Lower leg skin (tissue), 4 donors: Measurements from ENCODE around the gene CEP350. TPM values are rescaled to one million over a fixed set of nuclear protein-coding genes. Genes with fewer than 3 reads are reported as not detected.

Experiments used
- DNase-seq, 2 donors: peaks; one replicate each; pipeline ENCODE4 v3.0.0-alpha.2; 2019; ENCODE audit warnings: low spot score in 2 of 2
- H3K4me3 ChIP-seq: fragments of 200-600 bp; sonication (generic); 2 replicates; pipeline ENCODE4 v1.5.1; 2017; ENCODE audit warnings: mild to moderate bottlenecking, low read depth; ENCODE audit not compliant: poor library complexity, severe bottlenecking
- CTCF ChIP-seq, 3 donors: fragments of 450-650 bp; IDR thresholded peaks; one replicate each; pipeline ENCODE4 v1.5.1; 2016; ENCODE audit warnings: antibody characterized with exemption in 3 of 3, mild to moderate bottlenecking in 3 of 3, moderate library complexity in 2 of 3
- POLR2A ChIP-seq, 2 donors: fragments of 450-650 bp; IDR thresholded peaks; one replicate each; pipeline ENCODE4 v1.6.1; 2016 to 2017; ENCODE audit warnings: antibody characterized with exemption in 2 of 2, mild to moderate bottlenecking in 1 of 2, moderate library complexity in 1 of 2
- WGBS, 2 donors: methylation state at CpG; one replicate each; pipeline ENCODE4 v1.1.5; 2018; 5-methylcytosine and 5-hydroxymethylcytosine counted together
- intact Hi-C: fragments of 100-400 bp; cut with DNase I; formaldehyde crosslinking; loops from one replicate; pipeline ENCODE4 v1.15.0; 2023; ENCODE audit warnings: low total_unique reads
- total RNA-seq, 4 donors: library from RNA; depleted of rRNA; stranded (reverse); fragments of >200 nt; gene quantifications; one replicate each; pipeline ENCODE4 v1.1.0, GENCODE V29; 2016

The CEP350 gene
- total RNA-seq, 4 donors from 2014 or later: 55.8 to 85.6 (median 59.9) TPM

GRCh38 chr1:179937668-179938254 lies 16.8 kb upstream of the CEP350 start:
- intact Hi-C loops: no loop called here
- H3K4me3 ChIP-seq: no peak overlapping the region
- no peak for DNase-seq
- TF ChIP-seq POLR2A (IDR thresholded peaks at IDR 0.05) (no peak), CTCF (IDR thresholded peaks at IDR 0.05) (no peak)

GRCh38 chr1:179938752-179939151 lies 15.9 kb upstream of the CEP350 start:
- TF ChIP-seq POLR2A (IDR thresholded peaks at IDR 0.05) (no peak), CTCF (IDR thresholded peaks at IDR 0.05) (no peak)
- no peak for DNase-seq
- no peak overlapping the region for H3K4me3 ChIP-seq
- intact Hi-C loops: no loop called here
- 44 to 53% methylated on average over 2 of the region's 2 CpGs for WGBS, 2 donors

- H3K4me3 ChIP-seq: no peak overlapping the region
- no peak for DNase-seq
- intact Hi-C loops: no loop called here
- 91 to 100% methylated on average over 1 of the region's 1 CpG for WGBS, 2 donors
- no peak for TF ChIP-seq POLR2A (IDR thresholded peaks at IDR 0.05)
- no peak for TF ChIP-seq CTCF (IDR thresholded peaks at IDR 0.05)
Measured at GRCh38 chr1:179939941-179940340, 14.7 kb upstream of the CEP350 start.

DNA sequence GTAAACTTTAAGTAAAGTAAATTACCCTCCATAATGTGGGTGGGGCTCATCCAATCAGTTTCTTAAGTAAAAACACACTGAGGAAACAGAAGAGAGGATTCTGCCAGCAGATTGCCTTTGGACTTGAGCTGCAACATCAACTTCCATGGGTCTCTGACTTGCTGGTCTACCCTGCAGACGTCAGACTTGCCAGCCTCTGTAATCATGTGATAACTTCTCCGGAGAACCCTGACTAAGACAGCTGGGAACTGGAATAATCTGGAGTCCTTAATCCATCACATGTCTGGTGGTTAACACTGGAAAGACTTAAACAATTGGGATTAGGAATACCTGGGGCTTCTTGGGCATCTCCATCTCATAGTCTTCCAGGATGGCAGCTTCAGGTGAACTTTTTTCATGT lies 13.2 kb upstream of the CEP350 start:
- no peak for TF ChIP-seq CTCF (IDR thresholded peaks at IDR 0.05)
- no peak for TF ChIP-seq POLR2A (IDR thresholded peaks at IDR 0.05)
- intact Hi-C loops: no loop called here
- H3K4me3 ChIP-seq: no peak overlapping the region
- WGBS, 2 donors: 55 to 72% methylated on average over 2 of the region's 2 CpGs
- no peak for DNase-seq

- H3K4me3 ChIP-seq: no peak overlapping the region
- 83 to 93% methylated on average over 7 of the region's 7 CpGs for WGBS, 2 donors
- intact Hi-C loops: no loop called here
- no peak for DNase-seq
- TF ChIP-seq POLR2A (IDR thresholded peaks at IDR 0.05) (no peak), CTCF (IDR thresholded peaks at IDR 0.05) (no peak)
Measured at GRCh38 chr1:179950651-179951050, 4.0 kb upstream of the CEP350 start.
